GM23338 (cell line): Measurements from ENCODE around the gene AGAP1. TPM values are rescaled to one million over a fixed set of nuclear protein-coding genes. Genes with fewer than 3 reads are reported as not detected.

ENCODE experiments used
- ATAC-seq: fragments of 200-7000 bp; cut with Tn5 transposase; 3 replicates; pipeline ENCODE4 v1.9.1; 2020
- DNase-seq: peaks from one replicate; pipeline ENCODE4 v3.0.0-alpha.2; 2015; ENCODE audit warnings: low spot score
- H2AFZ ChIP-seq: fragments of 200-600 bp; sonication (generic); 2 replicates; pipeline ENCODE4 v1.8.0; 2016; ENCODE audit warnings: antibody characterized with exemption, mild to moderate bottlenecking, moderate library complexity
- H3F3A ChIP-seq: fragments of 200-600 bp; sonication (generic); replicated peaks from 2 replicates; pipeline ENCODE4 v1.8.0; 2017; ENCODE audit warnings: antibody characterized with exemption, mixed run types, low read depth
- H3K27ac ChIP-seq: fragments of 200-600 bp; sonication (generic); 2 replicates; pipeline ENCODE4 v1.6.1; 2016; ENCODE audit warnings: low read depth
- H3K27me3 ChIP-seq: fragments of 200-600 bp; sonication (generic); 2 replicates; pipeline ENCODE4 v1.8.0; 2016; ENCODE audit warnings: mild to moderate bottlenecking, mixed run types, moderate library complexity; ENCODE audit not compliant: insufficient read depth
- H3K36me3 ChIP-seq: fragments of 200-600 bp; sonication (generic); 2 replicates; pipeline ENCODE4 v1.8.0; 2016; ENCODE audit warnings: mild to moderate bottlenecking; ENCODE audit not compliant: insufficient read depth
- H3K4me1 ChIP-seq: fragments of 200-600 bp; sonication (generic); 2 replicates; pipeline ENCODE4 v1.8.0; 2016; ENCODE audit warnings: mild to moderate bottlenecking, moderate library complexity; ENCODE audit not compliant: insufficient read depth
- H3K4me2 ChIP-seq: fragments of 200-600 bp; sonication (generic); 2 replicates; pipeline ENCODE4 v1.7.1; 2017; ENCODE audit warnings: mixed run types
- H3K4me3 ChIP-seq: fragments of 200-600 bp; sonication (generic); 2 replicates; pipeline ENCODE4 v1.6.1; 2016; ENCODE audit warnings: mixed run types
- H3K79me2 ChIP-seq: fragments of 200-600 bp; sonication (generic); replicated peaks from 2 replicates; pipeline ENCODE4 v1.8.0; 2017; ENCODE audit warnings: mild to moderate bottlenecking; ENCODE audit not compliant: insufficient read depth
- H3K9me2 ChIP-seq: fragments of 200-600 bp; sonication (generic); 2 replicates; pipeline ENCODE4 v1.8.0; 2017; ENCODE audit not compliant: insufficient read depth
- H4K20me1 ChIP-seq: fragments of 200-600 bp; sonication (generic); replicated peaks from 2 replicates; pipeline ENCODE4 v1.8.0; 2017; ENCODE audit warnings: mild to moderate bottlenecking; ENCODE audit not compliant: insufficient read depth
- H3K27ac Mint-ChIP-seq: 2 replicates; pipeline ENCODE4 v1.8.0; 2020; ENCODE audit warnings: inconsistent platforms, mild to moderate bottlenecking, moderate library complexity, mixed read lengths
- H3K27me3 Mint-ChIP-seq: 3 replicates; pipeline ENCODE4 v1.8.0; 2022; ENCODE audit warnings: low read depth, mild to moderate bottlenecking, moderate library complexity, mixed read lengths, inconsistent platforms; ENCODE audit not compliant: insufficient read depth, poor library complexity
- H3K36me3 Mint-ChIP-seq: 3 replicates; pipeline ENCODE4 v1.8.0; 2021; ENCODE audit warnings: low read depth, mild to moderate bottlenecking, inconsistent platforms, moderate library complexity, mixed read lengths
- H3K4me1 Mint-ChIP-seq: 3 replicates; pipeline ENCODE4 v1.8.0; 2020; ENCODE audit warnings: mild to moderate bottlenecking, inconsistent platforms, mixed read lengths
- H3K4me3 Mint-ChIP-seq: 3 replicates; pipeline ENCODE4 v1.8.0; 2021; ENCODE audit warnings: moderate library complexity, mild to moderate bottlenecking, inconsistent platforms, mixed read lengths
- H3K9me3 Mint-ChIP-seq: 3 replicates; pipeline ENCODE4 v1.8.0; 2020; ENCODE audit warnings: moderate library complexity, mild to moderate bottlenecking, inconsistent platforms, mixed read lengths
- CREB1 ChIP-seq: fragments of 250-450 bp; sonication (Bioruptor Pico); IDR thresholded peaks from 2 replicates; pipeline ENCODE4 v1.5.0; 2020; ENCODE audit warnings: low read depth, mild to moderate bottlenecking, moderate library complexity
- CTCF ChIP-seq, 2 experiments: fragments of 200-600 bp in 1 of 2; sonication (generic) in 1 of 2; conservative IDR thresholded peaks; 2 replicates each; pipeline versions ENCODE4 v1.5.1 to v1.6.1; 2016 to 2017; ENCODE audit warnings: antibody characterized with exemption in 2 of 2, low read depth in 2 of 2, mild to moderate bottlenecking in 2 of 2, moderate library complexity in 1 of 2
- EZH2 ChIP-seq: fragments of 200-600 bp; sonication (generic); IDR thresholded peaks from one replicate; pipeline ENCODE4 v1.8.0; 2017; ENCODE audit warnings: antibody characterized with exemption, mild to moderate bottlenecking, low read depth; ENCODE audit not compliant: unreplicated experiment
- EZH2phosphoT487 ChIP-seq: fragments of 200-600 bp; sonication (generic); IDR thresholded peaks from one replicate; pipeline ENCODE4 v1.8.1; 2018; ENCODE audit warnings: antibody characterized with exemption; ENCODE audit not compliant: unreplicated experiment
- JUNB ChIP-seq: IDR thresholded peaks from one replicate; pipeline ENCODE4 v1.6.1; 2016; ENCODE audit warnings: antibody characterized with exemption; ENCODE audit not compliant: unreplicated experiment
- POLR2AphosphoS5 ChIP-seq: IDR thresholded peaks from 2 replicates; pipeline ENCODE4 v1.6.1; 2016; ENCODE audit warnings: antibody characterized with exemption, low read depth
- REST ChIP-seq: IDR thresholded peaks from one replicate; pipeline ENCODE4 v1.6.1; 2018; ENCODE audit warnings: antibody characterized with exemption; ENCODE audit not compliant: unreplicated experiment
- ZNF114 ChIP-seq: fragments of 250-450 bp; sonication (Bioruptor Pico); IDR thresholded peaks from 2 replicates; pipeline ENCODE4 v1.5.0; 2020; ENCODE audit warnings: mild to moderate bottlenecking, moderate library complexity
- polyA plus RNA-seq: library from polyadenylated mRNA; unstranded; fragments of >200 nt; fragmentation: Nextera tagmentation; extraction: Ambion mirVana; gene quantifications from 2 replicates; pipeline ENCODE4 v1.2.1, GENCODE V29; 2016
- total RNA-seq: library from RNA; depleted of rRNA; stranded (reverse); fragments of >200 nt; shearing (Covaris generic); gene quantifications from 2 replicates; pipeline ENCODE4 v1.2.3, GENCODE V29; 2014

The AGAP1 gene
- total and polyA plus RNA-seq, 2 experiments from 2014 or later, result 13.3 to 27.9 TPM

GRCh38 chr2:236160366-236161081, 666.7 kb downstream of the AGAP1 start:
- Histone ChIP-seq H3K4me2 (peak overlapping the region; percentile 87; the same call in 1 of the 2 replicates), H3K4me3 (peak overlapping the region; percentile 13; the same call in 1 of the 2 replicates), H3F3A (peaks cover 32% of the 10 kb centered on the region), H3K27ac (no peak overlapping the region), H2AFZ (no peak overlapping the region), H4K20me1 (peaks cover 9% of the 10 kb centered on the region), H3K36me3 (no peaks in the 10 kb centered on the region), H3K79me2 (no peaks in the 10 kb centered on the region), H3K27me3 (peaks cover 100% of the 10 kb centered on the region), H3K9me2 (no peaks in the 10 kb centered on the region), H3K4me1 (peaks cover 43% of the 10 kb centered on the region)
- DNase-seq (peak; percentile 47), ATAC-seq (no peak)
- Mint-ChIP-seq H3K27ac (no peak overlapping the region), H3K27me3 (peaks cover 92% of the 10 kb centered on the region), H3K9me3 (peaks cover 2% of the 10 kb centered on the region; the same call in 1 of the 3 replicates), H3K4me3 (peak overlapping the region; percentile 30; the same call in 2 of the 3 replicates), H3K4me1 (peaks cover 51% of the 10 kb centered on the region), H3K36me3 (peaks cover 9% of the 10 kb centered on the region)
- peak; percentile 47 for TF ChIP-seq EZH2
- TF ChIP-seq CTCF (conservative IDR thresholded peaks at IDR 0.05; ENCODE audit: low read depth in 2 of 2), result no peak

- H3K4me1 ChIP-seq, result peaks cover 48% of the 10 kb centered on the region
- peak; percentile 49 for DNase-seq
- Mint-ChIP-seq H3K4me1 (peaks cover 52% of the 10 kb centered on the region), H3K36me3 (peaks cover 14% of the 10 kb centered on the region), H3K27me3 (peaks cover 93% of the 10 kb centered on the region), H3K27ac (no peak overlapping the region), H3K9me3 (peaks cover 2% of the 10 kb centered on the region; the same call in 1 of the 3 replicates), H3K4me3 (peak overlapping the region; percentile 26; the same call in 1 of the 3 replicates)
- H3K9me2 ChIP-seq, result no peaks in the 10 kb centered on the region
- peaks cover 37% of the 10 kb centered on the region for H3F3A ChIP-seq
- TF ChIP-seq EZH2 (peak; percentile 71), ZNF114 (CRISPR knock-in tag) (no peak), EZH2phosphoT487 (peak; percentile 36)
- H3K4me3 ChIP-seq, result peak overlapping the region; percentile 17; the same call in 1 of the 2 replicates
- H3K36me3 ChIP-seq, result no peaks in the 10 kb centered on the region
- ATAC-seq, result 0 out of 3 replicates have a peak, but pooled peaks have one; percentile 1
- peaks cover 100% of the 10 kb centered on the region for H3K27me3 ChIP-seq
- H3K27ac ChIP-seq, result no peak overlapping the region
- H2AFZ ChIP-seq, result no peak overlapping the region
- peaks cover 13% of the 10 kb centered on the region for H4K20me1 ChIP-seq
- no peaks in the 10 kb centered on the region for H3K79me2 ChIP-seq
- H3K4me2 ChIP-seq, result peak overlapping the region; percentile 87; the same call in 1 of the 2 replicates
Observed at GRCh38 chr2:236161082-236161462, 667.2 kb downstream of the AGAP1 start.

GRCh38 chr2:236161531-236161930, 667.7 kb downstream of the AGAP1 start:
- Histone ChIP-seq H3F3A (peaks cover 39% of the 10 kb centered on the region), H3K79me2 (no peaks in the 10 kb centered on the region), H3K4me2 (peak overlapping the region; percentile 87; the same call in 1 of the 2 replicates), H3K27me3 (peaks cover 100% of the 10 kb centered on the region), H3K36me3 (no peaks in the 10 kb centered on the region), H3K9me2 (no peaks in the 10 kb centered on the region), H2AFZ (no peak overlapping the region), H3K4me1 (peaks cover 53% of the 10 kb centered on the region), H3K27ac (no peak overlapping the region), H4K20me1 (peaks cover 13% of the 10 kb centered on the region), H3K4me3 (peak overlapping the region; percentile 17; the same call in 1 of the 2 replicates)
- no peak overlapping the region for H3K27ac Mint-ChIP-seq
- ATAC-seq (no peak), DNase-seq (no peak)
- peaks cover 17% of the 10 kb centered on the region for H3K36me3 Mint-ChIP-seq
- peak overlapping the region; percentile 26; the same call in 1 of the 3 replicates for H3K4me3 Mint-ChIP-seq
- H3K27me3 Mint-ChIP-seq, result peaks cover 93% of the 10 kb centered on the region
- peaks cover 2% of the 10 kb centered on the region; the same call in 1 of the 3 replicates for H3K9me3 Mint-ChIP-seq
- H3K4me1 Mint-ChIP-seq, result peaks cover 56% of the 10 kb centered on the region
- TF ChIP-seq REST, result no peak
- TF ChIP-seq JUNB, result no peak
- no peak for TF ChIP-seq CREB1
- TF ChIP-seq CTCF (conservative IDR thresholded peaks at IDR 0.05; ENCODE audit: low read depth in 2 of 2), result no peak
- no peak for TF ChIP-seq POLR2AphosphoS5
- no peak for TF ChIP-seq EZH2
- no peak for TF ChIP-seq EZH2phosphoT487
